Skeletal muscle tissue (tissue), 4 donors: ENCODE results near the gene PTGES. TPM values are rescaled to one million over a fixed set of nuclear protein-coding genes. Genes with fewer than 3 reads are reported as not detected.

Experiments
- H3K27ac ChIP-seq: one replicate; pipeline ENCODE4 v1.7.0; 2013; ENCODE audit warnings: mild to moderate bottlenecking, low read depth, low read length, inconsistent platforms
- H3K27me3 ChIP-seq, 3 donors: one replicate each; pipeline ENCODE4 v1.7.0; 2013; ENCODE audit warnings: low read length in 3 of 3; ENCODE audit not compliant: control insufficient read depth in 3 of 3, insufficient read depth in 3 of 3
- H3K36me3 ChIP-seq, 3 donors: one replicate each; pipeline ENCODE4 v1.7.0; 2013; ENCODE audit warnings: low read length in 3 of 3; ENCODE audit not compliant: control insufficient read depth in 3 of 3, insufficient read depth in 3 of 3
- H3K4me1 ChIP-seq, 3 donors: one replicate each; pipeline ENCODE4 v1.7.0; 2013; ENCODE audit warnings: low read length in 3 of 3, mild to moderate bottlenecking in 3 of 3; ENCODE audit not compliant: control insufficient read depth in 3 of 3, insufficient read depth in 3 of 3
- H3K4me3 ChIP-seq, 3 donors: one replicate each; pipeline ENCODE4 v1.7.0; 2013; ENCODE audit warnings: low read length in 3 of 3
- H3K9ac ChIP-seq, 3 donors: one replicate each; pipeline ENCODE4 v1.7.0; 2013; ENCODE audit warnings: low read length in 3 of 3, mild to moderate bottlenecking in 3 of 3, moderate library complexity in 2 of 3, low read depth in 1 of 3
- H3K9me3 ChIP-seq, 3 donors: one replicate each; pipeline ENCODE4 v1.7.0; 2013; ENCODE audit warnings: low read length in 3 of 3; ENCODE audit not compliant: control insufficient read depth in 3 of 3
- total RNA-seq: library from RNA; depleted of rRNA; stranded (reverse); fragments of >200 nt; gene quantifications from one replicate; pipeline ENCODE4 v1.2.3, GENCODE V29; 2014
- donor health status: Osteomylitis.

The PTGES gene
- total RNA-seq, 1 donor from 2014 or later: 12.5 TPM

GRCh38 chr9:129736334-129736733, 16.5 kb downstream of the PTGES start:
- no peak overlapping the region for H3K9ac ChIP-seq

DNA sequence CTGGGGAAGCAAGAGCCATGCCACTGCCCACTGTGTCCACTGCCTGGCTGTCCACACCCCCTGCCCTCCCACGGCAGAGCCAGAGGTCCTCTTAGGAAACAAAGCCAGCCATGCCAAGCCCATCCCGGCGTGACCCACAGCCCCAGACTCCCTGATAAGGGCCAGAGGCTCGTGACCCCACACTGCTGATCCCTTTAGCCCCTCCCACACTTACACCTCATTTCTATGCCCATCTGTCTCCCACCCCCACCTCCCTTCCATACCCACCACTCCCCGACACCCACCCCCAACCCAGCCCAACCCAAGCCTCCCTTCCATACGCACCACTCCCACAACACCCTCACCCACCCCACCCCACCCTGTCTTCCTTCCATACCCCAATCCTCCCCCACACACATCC, 17.3 kb downstream of the PTGES start:
- Histone ChIP-seq H3K9ac (no peak overlapping the region), H3K36me3 (no peaks in the 10 kb centered on the region), H3K4me1 (peaks cover 0 to 9% (median 6%) of the 10 kb centered on the region in 3 donors), H3K4me3 (no peak overlapping the region), H3K27me3 (peaks cover 5 to 25% (median 13%) of the 10 kb centered on the region in 3 donors), H3K27ac (no peak overlapping the region), H3K9me3 (no peaks in the 10 kb centered on the region)

More at GRCh38 chr9:129736334-129736733, 16.5 kb downstream of the PTGES start:
- Histone ChIP-seq H3K36me3 (no peaks in the 10 kb centered on the region), H3K4me3 (no peak overlapping the region), H3K27ac (no peak overlapping the region), H3K27me3 (peaks cover 5 to 23% (median 13%) of the 10 kb centered on the region in 3 donors), H3K9me3 (no peaks in the 10 kb centered on the region), H3K4me1 (peaks cover 0 to 9% (median 6%) of the 10 kb centered on the region in 3 donors)

- H3K9me3 ChIP-seq: no peaks in the 10 kb centered on the region
- H3K4me3 ChIP-seq: no peak overlapping the region
- H3K27ac ChIP-seq: no peak overlapping the region
- no peak overlapping the region for H3K9ac ChIP-seq
- peaks cover 5 to 28% (median 18%) of the 10 kb centered on the region in 3 donors for H3K27me3 ChIP-seq
- peaks cover 0 to 9% (median 6%) of the 10 kb centered on the region in 3 donors for H3K4me1 ChIP-seq
- H3K36me3 ChIP-seq: no peaks in the 10 kb centered on the region
Observed at GRCh38 chr9:129733632-129733953, 19.2 kb downstream of the PTGES start.

- Histone ChIP-seq H3K9me3 (no peaks in the 10 kb centered on the region), H3K27ac (no peak overlapping the region), H3K27me3 (peaks cover 5 to 28% (median 18%) of the 10 kb centered on the region in 3 donors), H3K4me1 (peaks cover 0 to 8% (median 5%) of the 10 kb centered on the region in 3 donors), H3K9ac (no peak overlapping the region), H3K4me3 (no peak overlapping the region), H3K36me3 (no peaks in the 10 kb centered on the region)
Observed at GRCh38 chr9:129732946-129733631, 19.8 kb downstream of the PTGES start.

- H3K4me3 ChIP-seq: no peak overlapping the region
- H3K4me1 ChIP-seq: no peaks in the 10 kb centered on the region
- H3K27ac ChIP-seq: no peak overlapping the region
- no peak overlapping the region for H3K9ac ChIP-seq
- H3K36me3 ChIP-seq: no peaks in the 10 kb centered on the region
- no peaks in the 10 kb centered on the region for H3K9me3 ChIP-seq
- H3K27me3 ChIP-seq: peaks cover 5 to 28% (median 18%) of the 10 kb centered on the region in 3 donors
Observed at GRCh38 chr9:129732100-129732499, 20.7 kb downstream of the PTGES start.

DNA sequence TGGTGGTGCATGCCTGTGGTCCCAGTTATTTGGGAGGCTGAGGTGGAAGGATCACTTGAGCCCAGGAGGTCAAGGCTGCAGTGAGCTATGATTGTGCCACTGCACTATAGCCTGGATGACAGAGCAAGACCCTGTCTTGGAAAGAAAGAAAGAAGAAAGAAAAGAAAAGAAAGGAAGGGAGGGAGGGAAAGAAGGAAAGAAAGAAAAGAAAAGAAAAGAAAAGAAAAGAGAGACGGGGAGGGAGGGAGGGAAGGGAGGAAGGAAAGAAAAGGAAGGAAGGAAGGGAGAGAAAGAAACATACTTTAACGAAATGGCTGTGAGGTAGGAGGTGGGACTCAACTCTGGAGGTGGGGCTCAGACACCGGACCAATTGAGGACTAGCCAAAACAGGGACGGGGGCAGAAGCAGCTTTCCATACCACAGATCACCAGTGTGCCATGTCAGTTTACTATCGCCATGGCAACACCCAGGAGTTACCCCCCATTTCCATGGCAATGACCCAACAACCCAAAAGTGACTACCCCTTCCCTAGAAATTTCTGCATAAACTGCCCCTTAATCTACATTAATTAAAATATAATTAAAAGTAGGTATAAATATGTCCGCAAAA, 21.3 kb downstream of the PTGES start:
- no peaks in the 10 kb centered on the region for H3K36me3 ChIP-seq
- H3K4me1 ChIP-seq: peaks cover 0 to 2% (median 2%) of the 10 kb centered on the region in 3 donors
- peaks cover 5 to 27% (median 18%) of the 10 kb centered on the region in 3 donors for H3K27me3 ChIP-seq
- H3K9ac ChIP-seq: no peak overlapping the region
- no peak overlapping the region for H3K4me3 ChIP-seq
- H3K27ac ChIP-seq: no peak overlapping the region
- H3K9me3 ChIP-seq: no peaks in the 10 kb centered on the region

DNA sequence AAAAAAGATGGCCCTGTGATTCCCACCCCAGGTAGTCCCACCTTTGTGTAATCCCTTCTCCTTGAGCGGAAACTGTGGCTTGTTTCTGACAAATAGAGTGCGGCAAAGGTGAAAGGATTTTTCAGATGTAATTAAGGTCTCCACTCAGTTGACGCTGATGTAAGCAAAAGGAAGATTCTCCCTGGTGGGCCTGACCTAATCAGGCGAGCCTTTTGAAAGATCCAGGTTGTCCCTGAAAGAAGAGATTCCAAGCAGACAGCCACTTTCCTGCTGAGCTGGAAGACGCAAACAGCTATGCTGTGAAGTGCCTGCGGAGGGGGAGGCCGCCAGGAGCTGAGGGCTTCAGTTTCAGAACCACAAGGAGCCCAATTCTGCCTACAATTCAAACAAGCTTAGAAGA, 24.1 kb downstream of the PTGES start:
- H3K27ac ChIP-seq: no peak overlapping the region
- H3K36me3 ChIP-seq: no peaks in the 10 kb centered on the region
- H3K4me1 ChIP-seq: peaks cover 5 to 10% (median 9%) of the 10 kb centered on the region in 3 donors
- no peak overlapping the region for H3K4me3 ChIP-seq
- no peaks in the 10 kb centered on the region for H3K9me3 ChIP-seq
- H3K27me3 ChIP-seq: peaks cover 5 to 18% (median 12%) of the 10 kb centered on the region in 3 donors
- H3K9ac ChIP-seq: no peak overlapping the region

- Histone ChIP-seq H3K36me3 (no peaks in the 10 kb centered on the region), H3K4me1 (peaks cover 5 to 10% (median 9%) of the 10 kb centered on the region in 3 donors), H3K4me3 (peak overlapping the region in 2 of 3 donors; percentile 6 to 15), H3K9me3 (no peaks in the 10 kb centered on the region), H3K27me3 (peaks cover 0 to 9% (median 6%) of the 10 kb centered on the region in 3 donors), H3K27ac (no peak overlapping the region), H3K9ac (no peak overlapping the region)
Observed at GRCh38 chr9:129726322-129727160, 26.3 kb downstream of the PTGES start.

- Histone ChIP-seq H3K9ac (no peak overlapping the region), H3K36me3 (no peaks in the 10 kb centered on the region), H3K27me3 (peaks cover 2 to 10% (median 8%) of the 10 kb centered on the region in 3 donors), H3K4me3 (no peak overlapping the region), H3K4me1 (peaks cover 5 to 10% (median 9%) of the 10 kb centered on the region in 3 donors), H3K27ac (peak overlapping the region; percentile 18), H3K9me3 (no peaks in the 10 kb centered on the region)
Observed at GRCh38 chr9:129725795-129726251, 27.0 kb downstream of the PTGES start.
